ENCODE measurements around the gene DIP2C. TPM values are rescaled to one million over a fixed set of nuclear protein-coding genes. Genes with fewer than 3 reads are reported as not detected.

Gene DIP2C
- total RNA-seq, 4 donors from 2014 or later, result 10.5 to 40.5 (median 19.5) TPM

GRCh38 chr10:235915-236314 is 453.6 kb downstream of the DIP2C start:
- no peak for DNase-seq
- Histone ChIP-seq H3K4me3 (no peak overlapping the region), H3K27me3 (no peaks in the 10 kb centered on the region), H3K4me1 (no peaks in the 10 kb centered on the region), H3K9me3 (no peaks in the 10 kb centered on the region), H3K36me3 (no peaks in the 10 kb centered on the region), H3K27ac (no peak overlapping the region)
- intact Hi-C loops (cut with DNase I; ENCODE audit: low total_unique reads), result no loop called here
- TF ChIP-seq CTCF (IDR thresholded peaks at IDR 0.05), result no peak
- no peak for TF ChIP-seq POLR2A (IDR thresholded peaks at IDR 0.05)

GRCh38 chr10:234708-235406 is 454.6 kb downstream of the DIP2C start:
- TF ChIP-seq POLR2A (IDR thresholded peaks at IDR 0.05), result no peak
- H3K4me1 ChIP-seq, result no peaks in the 10 kb centered on the region
- no peaks in the 10 kb centered on the region for H3K36me3 ChIP-seq
- H3K27me3 ChIP-seq, result no peaks in the 10 kb centered on the region
- intact Hi-C loops (cut with DNase I; ENCODE audit: low total_unique reads), result no loop called here
- H3K4me3 ChIP-seq, result no peak overlapping the region
- no peak overlapping the region for H3K27ac ChIP-seq
- no peaks in the 10 kb centered on the region for H3K9me3 ChIP-seq
- no peak for DNase-seq

GRCh38 chr10:232878-233277 is 456.6 kb downstream of the DIP2C start:
- H3K27me3 ChIP-seq, result no peaks in the 10 kb centered on the region
- no peaks in the 10 kb centered on the region for H3K9me3 ChIP-seq
- H3K27ac ChIP-seq, result no peak overlapping the region
- TF ChIP-seq POLR2A (IDR thresholded peaks at IDR 0.05), result no peak
- TF ChIP-seq CTCF (IDR thresholded peaks at IDR 0.05), result no peak
- H3K36me3 ChIP-seq, result no peaks in the 10 kb centered on the region
- H3K4me3 ChIP-seq, result no peak overlapping the region
- intact Hi-C loops (cut with DNase I; ENCODE audit: low total_unique reads), result no loop called here
- H3K4me1 ChIP-seq, result no peaks in the 10 kb centered on the region
- DNase-seq, result no peak

GRCh38 chr10:232061-232460 is 457.4 kb downstream of the DIP2C start:
- Histone ChIP-seq H3K4me3 (no peak overlapping the region), H3K9me3 (no peaks in the 10 kb centered on the region), H3K27ac (no peak overlapping the region), H3K36me3 (no peaks in the 10 kb centered on the region), H3K4me1 (no peaks in the 10 kb centered on the region), H3K27me3 (no peaks in the 10 kb centered on the region)
- intact Hi-C loops (cut with DNase I; ENCODE audit: low total_unique reads), result no loop called here
- no peak for DNase-seq
- TF ChIP-seq CTCF (IDR thresholded peaks at IDR 0.05) (no peak), POLR2A (IDR thresholded peaks at IDR 0.05) (no peak)

GRCh38 chr10:230758-231157 is 458.7 kb downstream of the DIP2C start:
- Histone ChIP-seq H3K4me1 (no peaks in the 10 kb centered on the region), H3K36me3 (no peaks in the 10 kb centered on the region), H3K4me3 (no peak overlapping the region), H3K27ac (no peak overlapping the region), H3K27me3 (no peaks in the 10 kb centered on the region), H3K9me3 (no peaks in the 10 kb centered on the region)
- no peak for DNase-seq
- TF ChIP-seq CTCF (IDR thresholded peaks at IDR 0.05) (no peak), POLR2A (IDR thresholded peaks at IDR 0.05) (no peak)
- intact Hi-C loops (cut with DNase I; ENCODE audit: low total_unique reads), result no loop called here

- Histone ChIP-seq H3K36me3 (no peaks in the 10 kb centered on the region), H3K27ac (no peak overlapping the region), H3K27me3 (no peaks in the 10 kb centered on the region), H3K4me3 (no peak overlapping the region), H3K4me1 (no peaks in the 10 kb centered on the region), H3K9me3 (no peaks in the 10 kb centered on the region)
- intact Hi-C loops (cut with DNase I; ENCODE audit: low total_unique reads), result no loop called here
- DNase-seq, result no peak
- TF ChIP-seq CTCF (IDR thresholded peaks at IDR 0.05), result no peak
- no peak for TF ChIP-seq POLR2A (IDR thresholded peaks at IDR 0.05)
Observed at GRCh38 chr10:228366-228765, 461.1 kb downstream of the DIP2C start.
